ENCODE measurements around the gene TMEM116.

The TMEM116 gene

GRCh38 chr12:111978545-111978944, 34.4 kb downstream of the TMEM116 start:
- H3K27ac ChIP-seq (ENCODE audit: low read length): no peak overlapping the region
- no peaks in the 10 kb centered on the region for H3K9me3 ChIP-seq (ENCODE audit: insufficient read depth, low read length)
- no peak overlapping the region for H3K9ac ChIP-seq (ENCODE audit: low read length)
- TF ChIP-seq EZH2phosphoT487 (IDR thresholded peaks at IDR 0.05; ENCODE audit: low read depth) (no peak), CTCF (IDR thresholded peaks at IDR 0.05; ENCODE audit: low read depth, low read length) (no peak)
- H2AFZ ChIP-seq (ENCODE audit: low read depth, low read length): no peak overlapping the region
- H3K79me2 ChIP-seq (ENCODE audit: low read length): no peaks in the 10 kb centered on the region
- H4K20me1 ChIP-seq (ENCODE audit: insufficient read depth, low read length): no peaks in the 10 kb centered on the region
- H3K36me3 ChIP-seq (replicated peaks; ENCODE audit: low read depth, low read length): no peaks in the 10 kb centered on the region
- H3K27me3 ChIP-seq (ENCODE audit: low read depth, low read length): no peaks in the 10 kb centered on the region
- no peak overlapping the region for H3K4me3 ChIP-seq (ENCODE audit: low read length)
- no peaks in the 10 kb centered on the region for H3K4me1 ChIP-seq (ENCODE audit: low read length)
- no peak overlapping the region for H3K4me2 ChIP-seq (ENCODE audit: low read length)

- Histone ChIP-seq H3K4me3 (ENCODE audit: low read length) (no peak overlapping the region), H3K79me2 (ENCODE audit: low read length) (no peaks in the 10 kb centered on the region), H3K9ac (ENCODE audit: low read length) (no peak overlapping the region), H3K27me3 (ENCODE audit: low read depth, low read length) (no peaks in the 10 kb centered on the region), H3K27ac (ENCODE audit: low read length) (no peak overlapping the region), H3K4me2 (ENCODE audit: low read length) (no peak overlapping the region), H2AFZ (ENCODE audit: low read depth, low read length) (no peak overlapping the region), H3K36me3 (replicated peaks; ENCODE audit: low read depth, low read length) (no peaks in the 10 kb centered on the region), H4K20me1 (ENCODE audit: insufficient read depth, low read length) (no peaks in the 10 kb centered on the region), H3K4me1 (ENCODE audit: low read length) (no peaks in the 10 kb centered on the region), H3K9me3 (ENCODE audit: insufficient read depth, low read length) (no peaks in the 10 kb centered on the region)
- no peak for TF ChIP-seq EZH2phosphoT487 (IDR thresholded peaks at IDR 0.05; ENCODE audit: low read depth)
- no peak for TF ChIP-seq CTCF (IDR thresholded peaks at IDR 0.05; ENCODE audit: low read depth, low read length)
Observed at GRCh38 chr12:111976860-111977259, 36.1 kb downstream of the TMEM116 start.

GRCh38 chr12:111976291-111976690, 36.7 kb downstream of the TMEM116 start:
- H3K36me3 ChIP-seq (replicated peaks; ENCODE audit: low read depth, low read length): no peaks in the 10 kb centered on the region

GRCh38 chr12:111975161-111975931, 37.6 kb downstream of the TMEM116 start:
- Histone ChIP-seq H3K79me2 (ENCODE audit: low read length) (no peaks in the 10 kb centered on the region), H3K4me2 (ENCODE audit: low read length) (no peak overlapping the region), H3K9me3 (ENCODE audit: insufficient read depth, low read length) (no peaks in the 10 kb centered on the region), H3K4me3 (ENCODE audit: low read length) (no peak overlapping the region), H3K27me3 (ENCODE audit: low read depth, low read length) (no peaks in the 10 kb centered on the region), H3K9ac (ENCODE audit: low read length) (no peak overlapping the region), H4K20me1 (ENCODE audit: insufficient read depth, low read length) (no peaks in the 10 kb centered on the region), H3K36me3 (replicated peaks; ENCODE audit: low read depth, low read length) (no peaks in the 10 kb centered on the region), H3K4me1 (ENCODE audit: low read length) (no peaks in the 10 kb centered on the region), H2AFZ (ENCODE audit: low read depth, low read length) (no peak overlapping the region), H3K27ac (ENCODE audit: low read length) (no peak overlapping the region)
- TF ChIP-seq CTCF (IDR thresholded peaks at IDR 0.05; ENCODE audit: low read depth, low read length): no peak
- no peak for TF ChIP-seq EZH2phosphoT487 (IDR thresholded peaks at IDR 0.05; ENCODE audit: low read depth)

More at GRCh38 chr12:111976291-111976690, 36.7 kb downstream of the TMEM116 start:
- no peak overlapping the region for H2AFZ ChIP-seq (ENCODE audit: low read depth, low read length)
- no peak overlapping the region for H3K27ac ChIP-seq (ENCODE audit: low read length)
- no peaks in the 10 kb centered on the region for H4K20me1 ChIP-seq (ENCODE audit: insufficient read depth, low read length)
- no peak for TF ChIP-seq CTCF (IDR thresholded peaks at IDR 0.05; ENCODE audit: low read depth, low read length)
- no peak for TF ChIP-seq EZH2phosphoT487 (IDR thresholded peaks at IDR 0.05; ENCODE audit: low read depth)
- no peaks in the 10 kb centered on the region for H3K4me1 ChIP-seq (ENCODE audit: low read length)
- H3K27me3 ChIP-seq (ENCODE audit: low read depth, low read length): no peaks in the 10 kb centered on the region
- H3K4me3 ChIP-seq (ENCODE audit: low read length): no peak overlapping the region
- no peaks in the 10 kb centered on the region for H3K9me3 ChIP-seq (ENCODE audit: insufficient read depth, low read length)
- H3K79me2 ChIP-seq (ENCODE audit: low read length): no peaks in the 10 kb centered on the region
- no peak overlapping the region for H3K4me2 ChIP-seq (ENCODE audit: low read length)
- H3K9ac ChIP-seq (ENCODE audit: low read length): no peak overlapping the region

All from OCI-LY3 (cell line).